ENCODE data around the gene SYCE1. TPM values are rescaled to one million over a fixed set of nuclear protein-coding genes. Genes with fewer than 3 reads are reported as not detected.

SYCE1 gene
- total and polyA plus RNA-seq, 2 of the 8 experiments (the other 6 are each of a cell fraction or from before 2014, with no cell fraction given): not detected

GRCh38 chr10:133537546-133538545, 27.5 kb downstream of the SYCE1 start:
- Histone ChIP-seq H3K79me1 (ENCODE audit: low read depth, low read length) (no peaks in the 10 kb centered on the region), H3K36me3 (ENCODE audit: control insufficient read depth in 2 of 4, insufficient read depth in 4 of 4, low read length in 3 of 4) (no peaks in the 10 kb centered on the region), H3K23me2 (ENCODE audit: low read depth, low read length) (peaks cover 7% of the 10 kb centered on the region; the same call in 1 of the 2 replicates), H2BK12ac (ENCODE audit: low read depth, low read length) (no peak overlapping the region), H2BK20ac (ENCODE audit: low read length) (no peak overlapping the region), H3K4me3 (ENCODE audit: extremely low read depth in 1 of 4, insufficient read depth in 2 of 4, low read depth in 3 of 4, low read length in 4 of 4) (no peak overlapping the region), H2AFZ (ENCODE audit: low read length) (no peak overlapping the region), H3K4me1 (replicated peaks in 1 of 4; ENCODE audit: control insufficient read depth in 3 of 4, insufficient read depth in 4 of 4, low read length in 3 of 4) (no peaks in the 10 kb centered on the region), H3K9me3 (ENCODE audit: insufficient read depth in 2 of 2, low read depth in 1 of 2, low read length in 1 of 2) (peaks cover 59 to 64% of the 10 kb centered on the region in 2 experiments), H3K9ac (replicated peaks in 1 of 4; ENCODE audit: extremely low read depth in 1 of 4, low read depth in 3 of 4, low read length in 3 of 4) (no peak overlapping the region), H4K20me1 (replicated peaks in 1 of 2; ENCODE audit: control insufficient read depth in 1 of 2, insufficient read depth in 2 of 2, low read length in 2 of 2) (no peaks in the 10 kb centered on the region), H3K4ac (replicated peaks; ENCODE audit: insufficient read length, low read depth, low read length) (no peak overlapping the region), H2BK120ac (replicated peaks; ENCODE audit: low read depth, low read length) (no peak overlapping the region), H3K79me2 (ENCODE audit: control insufficient read depth in 1 of 2, insufficient read depth in 2 of 2, low read length in 2 of 2) (no peaks in the 10 kb centered on the region), H3K14ac (ENCODE audit: insufficient read length) (no peak overlapping the region), H3K56ac (replicated peaks; ENCODE audit: insufficient read length, low read depth, low read length) (no peak overlapping the region), H2BK15ac (ENCODE audit: low read length) (no peak overlapping the region), H3K4me2 (ENCODE audit: insufficient read depth in 1 of 2, low read depth in 2 of 2, low read length in 2 of 2) (no peak overlapping the region), H3K18ac (ENCODE audit: extremely low read depth, low read length) (no peak overlapping the region), H3K27ac (ENCODE audit: low read depth, low read length) (no peak overlapping the region), H2BK5ac (ENCODE audit: low read depth, low read length) (no peak overlapping the region), H4K5ac (ENCODE audit: insufficient read length, low read depth, low read length) (no peak overlapping the region), H3K23ac (ENCODE audit: insufficient read length) (no peak overlapping the region), H4K91ac (replicated peaks; ENCODE audit: insufficient read length, low read length) (no peak overlapping the region), H4K8ac (ENCODE audit: extremely low read depth, insufficient read depth, low read length) (no peak overlapping the region), H3K27me3 (replicated peaks in 1 of 4; ENCODE audit: control insufficient read depth in 3 of 4, extremely low read depth in 1 of 4, insufficient read depth in 3 of 4, low read length in 3 of 4) (no peaks in the 10 kb centered on the region), H2AK5ac (ENCODE audit: low read depth, low read length) (no peak overlapping the region)
- WGBS, 2 experiments (ENCODE audit: extremely low coverage in 1 of 2, insufficient coverage in 1 of 2, insufficient read length in 1 of 2, insufficient replicate concordance in 2 of 2, low coverage in 1 of 2, low lambda C conversion rate in 2 of 2, missing lambda C conversion rate in 1 of 2): 34% methylated on average over 4 of the region's 4 CpGs; no CpG with 5 or more reads in 1 of the 2 experiments
- DNase-seq (ENCODE audit: low read depth in 1 of 2, low spot score in 2 of 2) (no peak), FAIRE-seq (no peak)
- ChIA-PET POLR2A (ENCODE audit: partially characterized antibody) (no interaction called here), CTCF (ENCODE audit: partially characterized antibody) (no interaction called here)
- TF ChIP-seq BCL11A (IDR thresholded peaks at IDR 0.05; ENCODE audit: low read depth in 2 of 2, low read length in 2 of 2) (no peak), SIX5 (IDR thresholded peaks at IDR 0.05; ENCODE audit: low read depth, low read length) (no peak), SP2 (IDR thresholded peaks at IDR 0.05; ENCODE audit: low read length) (no peak), KDM4A (IDR thresholded peaks at IDR 0.05; ENCODE audit: low read depth, low read length, severe bottlenecking) (no peak), ASH2L (IDR thresholded peaks at IDR 0.05; ENCODE audit: low read length) (no peak)
- TF ChIP-seq, protein P1, sequence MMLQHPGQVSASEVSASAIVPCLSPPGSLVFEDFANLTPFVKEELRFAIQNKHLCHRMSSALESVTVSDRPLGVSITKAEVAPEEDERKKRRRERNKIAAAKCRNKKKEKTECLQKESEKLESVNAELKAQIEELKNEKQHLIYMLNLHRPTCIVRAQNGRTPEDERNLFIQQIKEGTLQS (IDR thresholded peaks at IDR 0.05; ENCODE audit: insufficient read depth, low read depth, low read length): no peak

Data from H1 (cell line).